SH-SY5Y (cell line): ENCODE data around the gene PPIP5K2.

Source experiments
- GATA2 ChIP-seq: IDR thresholded peaks from 2 replicates; pipeline ENCODE4 v1.6.1; 2011; ENCODE audit warnings: mild to moderate bottlenecking, low read depth, low read length
- GATA3 ChIP-seq: IDR thresholded peaks from 2 replicates; pipeline ENCODE4 v1.6.1; 2011; ENCODE audit warnings: low read depth, mild to moderate bottlenecking, low read length, moderate library complexity

DNA sequence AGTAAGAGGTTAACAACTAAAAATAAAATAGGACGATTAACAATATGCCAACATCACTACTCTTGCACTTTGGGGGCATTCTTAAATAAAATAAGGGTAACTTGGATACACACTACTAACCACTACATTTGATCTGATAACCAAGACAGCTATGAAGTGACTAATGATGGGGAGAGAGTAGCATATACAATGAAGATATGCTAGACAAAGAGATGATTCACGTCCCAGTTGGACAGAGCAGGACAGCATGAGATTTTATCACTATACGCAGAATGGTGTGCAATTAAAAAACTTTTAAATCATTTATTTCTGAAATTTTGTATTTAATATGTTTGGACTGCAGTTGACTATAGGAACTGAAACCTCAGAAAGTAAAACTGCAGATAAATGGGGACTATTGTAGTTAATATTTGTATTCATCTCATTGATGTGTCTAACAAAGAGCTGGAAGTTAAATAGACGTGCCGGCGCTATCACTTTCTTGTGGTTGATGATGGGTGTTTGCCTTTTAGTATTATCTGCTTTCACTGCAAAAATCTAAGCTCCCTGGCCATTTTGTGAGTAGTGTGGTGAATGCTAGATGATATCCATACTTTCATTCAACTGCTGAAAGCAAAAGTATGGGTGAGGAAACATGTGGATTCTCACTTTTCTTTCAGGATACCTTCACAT, 18.9 kb upstream of the PPIP5K2 start:
- TF ChIP-seq GATA2 (no peak), GATA3 (no peak)
